SHP77 (cell line): ENCODE results near the gene MMD.
"Not testable (repeated sequence)": the region's sequence is repeated elsewhere in the genome, so short reads cannot be mapped to it uniquely, and the experiment has no call there.

Source experiments
- DNase-seq, 2 experiments: peaks; one replicate each; lab custom pipeline; 2025; lab: John Stamatoyannopoulos, UW

MMD gene

GRCh38 chr17:55395803-55396505 is 25.7 kb downstream of the MMD start:
- no peak for DNase-seq

GRCh38 chr17:55394357-55395021 is 27.1 kb downstream of the MMD start:
- no peak for DNase-seq

GRCh38 chr17:55391764-55392467 is 29.7 kb downstream of the MMD start:
- DNase-seq = no peak

DNA sequence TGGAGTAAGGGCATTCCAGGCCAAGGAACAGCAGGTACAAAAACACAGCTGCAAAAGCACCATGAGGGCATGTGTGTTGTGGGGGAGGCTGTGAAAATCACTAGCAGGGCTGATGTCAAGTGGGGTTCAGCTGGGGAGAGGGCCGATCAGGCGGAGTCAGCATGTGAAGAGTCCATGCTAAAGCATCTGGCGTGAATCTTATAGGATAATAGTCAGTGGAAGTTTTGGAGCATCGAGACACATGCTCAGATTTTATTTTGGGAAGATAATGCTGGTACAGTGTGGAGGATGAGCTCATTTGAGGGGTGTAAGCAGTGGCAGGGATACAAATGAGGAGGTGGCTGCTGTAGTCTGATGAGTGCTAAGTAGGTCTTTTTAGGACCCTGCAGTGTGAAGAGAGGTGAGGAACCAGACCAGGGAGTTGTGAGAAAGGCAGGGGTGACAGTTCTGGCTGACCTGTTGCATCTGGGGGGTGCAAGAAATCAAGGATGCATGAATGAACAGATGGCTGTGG is 30.3 kb downstream of the MMD start:
- DNase-seq = no peak

GRCh38 chr17:55390364-55390977 is 31.2 kb downstream of the MMD start:
- no peak for DNase-seq

GRCh38 chr17:55389715-55390114 is 31.9 kb downstream of the MMD start:
- DNase-seq = not testable (repeated sequence)

GRCh38 chr17:55388842-55389241 is 32.8 kb downstream of the MMD start:
- no peak for DNase-seq

DNA sequence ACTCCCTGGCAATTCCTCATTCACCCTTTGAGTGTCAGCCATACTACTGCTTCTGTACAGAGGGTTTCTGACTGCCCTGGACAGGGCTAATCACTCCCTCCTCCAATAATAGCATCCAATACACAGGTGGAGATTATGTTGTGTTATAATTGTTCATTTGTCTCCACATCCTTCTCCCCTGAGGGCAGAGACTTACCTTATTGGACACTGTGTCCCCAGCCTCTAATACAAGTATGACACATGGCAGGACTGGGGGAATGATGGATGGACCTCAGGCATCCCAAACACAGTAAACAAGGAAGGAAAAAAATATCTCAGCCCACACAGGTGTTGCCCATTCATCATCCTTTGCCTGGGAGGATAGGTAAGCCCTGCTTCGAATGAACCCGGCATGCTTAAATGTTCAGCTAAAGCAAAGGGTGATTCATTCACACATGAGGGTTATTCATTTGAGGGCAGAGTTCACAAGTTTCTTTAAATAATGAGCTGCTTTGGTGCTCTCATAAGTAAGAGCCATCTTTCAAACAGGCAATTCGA is 34.8 kb downstream of the MMD start:
- DNase-seq = no peak

- no peak for DNase-seq
These were observed 36.9 kb downstream of the MMD start for GRCh38 chr17:55384643-55385232.

DNA sequence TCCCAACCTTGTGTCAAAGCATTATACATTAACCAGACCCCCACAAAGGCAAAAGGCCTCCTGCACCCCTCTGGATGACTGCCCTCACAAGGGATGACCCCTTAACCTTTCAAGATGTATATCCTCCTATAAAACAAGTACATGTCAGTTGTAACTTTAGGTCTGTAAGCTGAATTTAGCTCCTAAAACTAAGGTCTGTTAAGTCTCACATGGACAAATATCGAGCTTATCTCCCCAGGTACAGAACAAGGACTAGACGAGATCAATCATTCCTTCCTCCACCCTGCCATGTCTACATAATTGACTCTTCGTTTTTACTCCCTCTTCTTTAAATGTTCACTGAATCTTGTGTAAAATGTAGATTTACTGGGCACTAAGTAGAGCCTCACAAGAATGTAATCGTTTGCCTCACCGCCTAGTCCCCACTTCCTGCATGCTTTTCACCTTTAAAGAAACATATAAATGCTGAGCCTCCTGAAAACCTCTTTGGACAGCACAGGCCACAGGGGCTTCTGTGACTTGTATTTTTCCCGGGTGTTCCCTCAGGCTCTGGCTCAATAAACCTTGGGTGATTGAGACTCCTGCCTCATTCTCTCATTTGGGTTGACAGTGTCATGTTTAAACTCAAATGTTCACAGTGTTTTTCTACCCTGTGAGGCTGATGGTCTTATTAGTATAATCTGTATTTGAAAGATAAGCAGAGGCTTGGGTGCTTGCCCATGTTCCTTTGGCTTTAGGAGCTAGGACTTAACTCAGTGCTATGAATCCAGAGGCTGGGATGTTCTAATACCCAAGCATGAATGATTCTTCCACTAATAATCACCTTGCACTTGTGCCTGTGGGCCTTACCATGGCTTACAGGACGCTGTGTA is 37.6 kb downstream of the MMD start:
- DNase-seq = no peak

DNA sequence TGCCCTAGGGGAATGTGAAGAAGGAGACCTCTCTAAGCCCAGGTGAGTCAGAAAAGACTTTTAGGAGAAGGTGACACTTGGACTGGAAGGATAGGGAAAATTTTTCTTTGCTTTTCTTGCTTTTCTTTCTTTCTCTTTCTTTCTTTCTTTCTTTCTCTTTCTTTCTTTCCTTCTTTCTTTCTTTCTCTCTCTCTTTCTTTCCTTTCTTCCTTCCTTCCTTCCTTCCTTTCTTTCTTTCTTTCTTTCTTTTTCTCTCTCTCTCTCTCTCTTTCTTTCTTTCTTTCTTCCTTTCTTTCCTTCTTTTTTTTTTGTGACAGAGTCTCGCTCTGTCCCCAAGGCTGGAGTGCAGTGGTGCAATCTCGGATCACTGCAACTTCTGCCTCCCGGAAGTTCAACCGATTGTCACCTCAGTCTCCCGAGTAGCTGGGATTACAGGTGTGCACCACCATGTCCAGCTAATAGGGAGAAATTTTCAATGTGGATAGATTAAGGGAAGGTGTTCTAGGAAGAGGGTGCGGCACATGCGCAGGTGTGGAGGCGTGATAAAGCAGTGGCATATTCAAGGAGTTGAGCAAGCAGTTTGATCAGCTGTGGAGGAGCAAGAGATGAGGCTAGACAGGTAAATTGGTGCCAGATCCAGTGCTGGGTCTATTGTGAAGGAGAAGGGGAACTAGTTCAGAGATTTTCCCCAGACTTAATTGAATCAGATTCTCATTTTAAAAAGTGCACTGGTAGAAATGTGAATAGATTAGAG is 40.4 kb downstream of the MMD start:
- DNase-seq = no peak

DNA sequence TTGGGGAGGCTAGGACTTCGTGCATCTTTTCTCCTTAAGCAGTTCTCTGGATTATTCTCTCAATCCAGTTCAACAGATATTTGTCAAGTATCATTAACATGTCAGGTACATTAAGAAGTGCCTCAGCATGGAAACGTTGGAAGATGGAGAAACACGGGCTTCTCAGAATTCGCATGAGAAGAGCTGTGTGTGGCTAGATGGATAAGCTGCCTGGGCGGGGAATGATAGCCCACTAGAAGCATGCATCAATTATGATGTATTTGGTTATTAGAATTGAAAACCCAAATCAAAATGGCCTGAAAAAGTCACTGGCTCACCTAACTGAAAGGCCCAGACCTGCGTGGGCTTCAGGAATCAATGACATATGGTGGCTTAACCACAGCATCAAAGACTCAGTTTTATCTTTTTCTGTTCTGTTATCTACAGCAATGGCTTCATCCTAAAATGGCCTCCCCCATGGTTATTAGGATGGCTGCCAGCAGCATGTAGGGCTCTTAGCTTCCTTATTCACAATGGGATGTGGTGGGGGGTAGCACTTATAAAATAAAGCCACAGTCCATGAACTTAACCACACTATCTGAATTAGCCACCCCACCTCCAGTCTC is 43.9 kb downstream of the MMD start:
- no peak for DNase-seq

- no peak for DNase-seq
These were observed 52.9 kb downstream of the MMD start for GRCh38 chr17:55368706-55369105.

- DNase-seq = no peak
These were observed 55.6 kb downstream of the MMD start for GRCh38 chr17:55366020-55366481.

- no peak for DNase-seq
These were observed 58.6 kb downstream of the MMD start for GRCh38 chr17:55363033-55363432.

- DNase-seq = no peak
These were observed 60.7 kb downstream of the MMD start for GRCh38 chr17:55360971-55361370.

DNA sequence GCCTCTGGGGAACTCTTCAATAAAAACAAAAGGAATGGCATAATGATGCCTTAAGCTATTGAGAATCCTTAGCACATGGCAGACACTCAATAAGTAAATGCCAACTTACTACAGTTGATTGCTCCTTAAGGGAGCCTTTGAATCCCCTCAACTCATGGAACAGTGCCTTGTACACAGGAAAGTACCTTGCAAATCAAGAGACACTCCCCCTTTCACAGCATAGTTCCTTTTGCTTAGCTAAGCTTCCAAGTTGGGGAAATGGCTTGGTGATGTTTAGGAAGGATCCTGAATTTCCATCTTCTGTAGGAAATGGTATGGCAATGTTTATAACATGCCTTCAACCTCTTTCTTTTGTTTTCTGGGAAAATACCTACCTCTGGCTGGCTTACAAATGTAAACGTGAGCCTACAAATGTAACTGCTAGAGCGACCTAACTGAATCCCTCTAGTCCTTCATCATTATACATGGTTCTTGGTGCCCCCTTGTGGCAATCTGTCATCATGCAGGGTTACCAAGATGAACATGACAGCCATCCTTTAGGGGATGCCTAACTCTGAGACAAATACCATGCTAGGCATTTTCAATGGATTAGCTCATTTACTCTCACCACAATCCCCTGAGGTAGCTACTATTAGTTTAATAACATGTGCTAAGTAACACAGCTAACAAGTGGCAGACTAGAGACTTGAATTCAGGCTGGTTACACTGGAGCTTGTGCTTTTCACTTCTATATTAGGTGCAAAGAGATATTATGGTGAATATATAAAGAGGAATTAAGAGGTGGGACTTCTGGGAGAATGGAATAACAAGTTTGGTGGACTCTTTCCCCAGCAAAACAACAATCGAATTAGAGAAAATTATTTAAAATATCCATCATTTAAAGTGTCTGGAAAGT is 65.0 kb downstream of the MMD start:
- peak; percentile 51 to 66 for DNase-seq

- no peak for DNase-seq
These were observed 66.7 kb downstream of the MMD start for GRCh38 chr17:55354941-55355340.

- DNase-seq = no peak
These were observed 67.6 kb downstream of the MMD start for GRCh38 chr17:55354010-55354409.
